Measurements from ENCODE around the gene ARHGAP8.

The ARHGAP8 gene

GRCh38 chr22:44807232-44807631, 54.9 kb downstream of the ARHGAP8 start:
- no peak for FAIRE-seq

GRCh38 chr22:44807915-44808690, 55.7 kb downstream of the ARHGAP8 start:
- FAIRE-seq = no peak

DNA sequence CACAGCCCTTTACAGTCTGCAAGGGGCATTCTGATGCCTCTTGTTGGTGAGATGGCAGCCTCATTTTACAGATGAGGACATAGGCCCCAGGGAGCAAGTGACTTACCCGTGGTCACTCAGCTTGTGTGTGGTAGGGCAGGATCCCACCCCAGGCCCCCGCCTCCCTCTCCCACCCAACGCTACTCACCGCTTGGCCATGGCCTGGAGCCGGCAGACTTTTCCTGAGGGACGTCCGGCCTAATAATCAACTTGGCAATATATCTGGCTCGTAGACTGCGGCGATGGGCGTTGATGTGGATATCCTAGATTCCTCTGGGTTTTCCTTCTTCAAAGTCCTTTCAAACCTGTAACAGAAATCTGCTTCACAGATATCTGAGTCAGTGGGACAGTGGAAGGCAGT, 57.1 kb downstream of the ARHGAP8 start:
- no peak for FAIRE-seq

GRCh38 chr22:44811141-44811540, 58.8 kb downstream of the ARHGAP8 start:
- no peak for FAIRE-seq

DNA sequence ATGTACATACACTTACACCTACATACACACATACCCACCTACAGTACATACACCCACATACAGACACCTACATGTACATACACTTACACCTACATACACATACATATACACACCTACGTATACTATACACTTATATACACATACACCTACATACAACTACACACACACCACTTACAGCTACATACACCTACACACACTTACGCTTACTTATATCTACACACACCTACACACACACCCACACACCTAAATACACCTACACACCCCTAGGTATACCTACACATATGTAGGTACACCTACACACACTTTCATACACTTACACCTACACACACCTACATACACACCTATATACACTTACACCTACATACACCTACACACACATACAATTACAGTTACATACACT, 61.0 kb downstream of the ARHGAP8 start:
- FAIRE-seq = no peak

DNA sequence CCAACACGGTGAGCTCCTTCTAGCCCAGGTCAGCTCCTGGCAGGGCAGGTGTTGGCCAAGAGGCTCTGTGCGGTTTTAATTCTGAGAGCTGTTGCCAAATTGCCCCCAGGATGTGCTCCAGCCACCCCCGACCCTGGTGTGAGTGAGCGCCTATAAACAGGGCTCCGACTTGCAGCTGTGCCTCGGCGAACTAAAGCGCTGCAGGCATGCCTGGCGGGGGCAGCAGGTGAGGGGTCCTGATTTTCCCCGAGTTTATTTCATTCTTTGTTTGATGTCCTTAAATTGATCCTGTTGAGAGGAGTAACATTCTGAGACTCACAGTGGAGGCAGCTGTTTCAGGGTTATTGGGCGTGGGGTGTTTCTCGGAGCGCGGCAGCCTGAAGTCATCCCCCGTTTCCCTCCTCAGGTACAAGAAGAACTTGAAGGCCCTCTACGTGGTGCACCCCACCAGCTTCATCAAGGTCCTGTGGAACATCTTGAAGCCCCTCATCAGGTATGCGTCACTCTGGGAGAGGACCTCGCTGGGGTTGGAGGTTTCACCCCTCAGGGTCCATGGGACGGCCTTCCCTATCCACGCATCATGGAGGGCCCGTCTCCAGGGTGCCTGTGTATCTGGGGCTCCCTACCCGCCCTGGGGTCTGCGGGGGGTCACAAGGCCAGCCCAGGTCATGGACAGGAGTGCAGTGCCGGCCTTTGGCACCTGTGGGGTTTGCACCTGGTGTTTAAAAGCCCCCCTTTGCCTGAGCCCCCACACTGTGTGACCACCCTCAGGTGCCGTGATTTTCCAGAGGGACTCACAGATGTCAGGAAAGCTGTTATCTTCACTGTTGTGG, 62.1 kb downstream of the ARHGAP8 start:
- no peak for FAIRE-seq

- FAIRE-seq = no peak
Observed at GRCh38 chr22:44815099-44816070, 63.0 kb downstream of the ARHGAP8 start.

GRCh38 chr22:44816141-44816540, 63.8 kb downstream of the ARHGAP8 start:
- FAIRE-seq = no peak

DNA sequence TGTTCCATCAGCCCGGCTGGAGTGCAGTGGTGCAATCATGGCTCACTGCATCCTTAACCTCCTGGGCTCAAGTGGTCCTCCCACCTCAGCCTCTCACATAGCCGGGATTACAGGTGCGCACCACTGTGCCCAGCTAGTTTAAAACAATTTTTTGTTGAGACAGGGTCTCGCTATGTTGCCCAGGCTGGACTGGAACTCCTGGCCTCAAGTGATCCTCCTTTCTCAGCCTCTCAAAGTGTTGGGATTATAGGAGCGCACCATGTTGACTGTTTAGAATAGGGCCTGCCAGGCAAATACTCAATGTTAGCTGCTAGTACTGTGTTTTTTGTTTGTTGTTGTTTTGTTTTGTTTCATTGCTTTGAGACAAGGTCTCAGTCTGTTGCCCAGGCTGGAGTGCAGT, 66.4 kb downstream of the ARHGAP8 start:
- no peak for FAIRE-seq

DNA sequence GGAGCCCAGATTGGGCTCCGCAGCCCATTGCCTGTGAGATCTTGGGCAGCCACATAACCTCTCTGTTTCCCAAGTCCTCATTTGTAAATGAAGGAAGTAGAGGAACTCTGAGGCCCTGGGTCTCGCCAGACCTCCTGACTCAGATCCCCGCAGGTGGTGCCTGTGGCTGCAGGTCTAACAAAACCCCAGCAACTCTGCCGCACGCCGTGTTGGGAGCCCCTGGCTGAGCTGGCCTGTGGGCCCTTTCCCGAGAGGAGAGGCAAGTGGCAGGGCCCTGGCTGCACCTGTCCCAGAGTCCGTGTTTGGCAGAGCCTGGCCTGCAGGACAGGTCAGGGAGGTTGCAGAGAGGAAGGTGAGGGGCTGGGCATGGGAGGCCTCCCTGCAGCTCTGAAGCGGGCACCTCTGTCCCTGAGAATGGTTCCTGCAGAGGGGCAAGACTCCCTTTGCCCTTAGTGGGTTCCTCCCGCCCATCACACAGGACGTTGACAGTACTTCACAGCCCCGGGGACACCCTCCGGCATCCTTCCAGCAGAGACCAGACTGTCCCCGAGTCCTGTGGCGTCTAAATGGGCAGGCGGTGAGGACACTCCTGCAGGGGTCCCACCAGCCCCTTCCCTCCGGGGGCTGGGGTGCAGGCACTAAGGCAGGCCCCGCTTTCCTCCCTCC, 67.7 kb downstream of the ARHGAP8 start:
- FAIRE-seq = no peak

DNA sequence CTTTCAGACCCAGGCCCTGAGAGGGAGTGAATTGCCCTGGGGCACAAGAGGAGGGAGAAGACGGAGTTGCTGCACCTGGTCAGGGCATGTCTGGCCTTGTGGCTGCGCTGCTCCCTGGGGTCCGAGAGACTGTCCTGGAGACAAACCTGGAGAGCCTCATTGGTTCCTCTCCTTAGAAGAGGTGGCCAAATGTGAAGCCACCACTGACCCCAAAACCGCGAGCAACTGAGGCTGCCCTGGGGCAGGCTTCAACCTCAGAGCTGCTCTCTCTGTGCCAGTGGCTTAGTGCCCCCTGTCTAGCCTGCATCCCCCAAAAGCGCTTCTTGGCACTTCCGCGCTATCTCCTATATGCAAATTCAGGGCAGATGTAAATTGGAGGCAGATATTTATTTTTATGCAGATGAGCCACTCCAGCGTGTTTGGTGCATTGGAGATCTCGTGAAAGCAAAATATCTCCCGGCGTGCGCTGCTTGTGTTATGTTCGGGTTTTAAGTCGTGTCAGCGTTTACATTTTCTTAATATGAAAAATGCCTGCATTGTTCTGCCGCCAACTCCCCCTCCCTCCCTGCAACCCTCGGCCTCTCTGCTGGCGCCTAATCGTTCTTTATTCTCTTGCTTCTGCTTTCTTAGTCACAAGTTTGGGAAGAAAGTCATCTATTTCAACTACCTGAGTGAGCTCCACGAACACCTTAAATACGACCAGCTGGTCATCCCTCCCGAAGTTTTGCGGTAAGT, 69.5 kb downstream of the ARHGAP8 start:
- no peak for FAIRE-seq

DNA sequence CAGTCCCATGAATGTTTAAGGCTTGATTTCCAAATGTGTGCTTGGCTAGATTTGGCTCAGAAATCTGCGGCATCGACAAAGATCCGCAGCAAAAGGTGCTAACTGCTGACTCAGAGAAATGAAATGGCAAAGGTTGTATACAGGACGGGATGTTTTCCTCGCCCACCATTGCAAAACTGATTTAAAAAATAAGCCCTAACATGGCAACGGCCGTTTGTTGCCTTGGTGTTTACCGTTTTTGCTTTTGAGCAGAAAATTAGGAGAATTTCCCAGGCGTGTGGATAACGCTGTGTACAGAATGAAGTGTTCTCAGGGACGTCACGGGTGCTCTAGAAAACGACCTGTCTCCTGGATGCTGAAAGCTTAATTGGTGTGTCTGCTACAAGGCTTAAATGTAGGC, 70.2 kb downstream of the ARHGAP8 start:
- no peak for FAIRE-seq

DNA sequence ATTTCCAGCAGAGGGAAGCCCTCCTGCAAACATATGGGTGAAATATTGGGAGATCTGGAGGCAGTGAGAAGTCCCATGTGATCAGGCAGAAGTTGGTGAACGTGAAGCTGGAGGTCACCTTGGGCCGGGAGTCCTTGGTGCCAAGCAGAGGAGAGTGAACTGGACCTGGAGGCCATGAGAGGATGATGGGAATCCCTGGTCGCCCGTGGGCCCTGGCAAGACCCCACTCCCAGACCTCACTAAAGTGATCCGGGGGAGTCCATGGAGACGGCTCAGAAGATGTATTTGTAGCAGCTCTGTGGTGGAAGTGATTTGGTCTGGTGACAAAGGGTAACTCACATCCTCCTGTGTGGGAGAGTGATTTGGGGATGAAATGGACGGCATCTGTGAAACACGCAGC, 71.0 kb downstream of the ARHGAP8 start:
- no peak for FAIRE-seq

DNA sequence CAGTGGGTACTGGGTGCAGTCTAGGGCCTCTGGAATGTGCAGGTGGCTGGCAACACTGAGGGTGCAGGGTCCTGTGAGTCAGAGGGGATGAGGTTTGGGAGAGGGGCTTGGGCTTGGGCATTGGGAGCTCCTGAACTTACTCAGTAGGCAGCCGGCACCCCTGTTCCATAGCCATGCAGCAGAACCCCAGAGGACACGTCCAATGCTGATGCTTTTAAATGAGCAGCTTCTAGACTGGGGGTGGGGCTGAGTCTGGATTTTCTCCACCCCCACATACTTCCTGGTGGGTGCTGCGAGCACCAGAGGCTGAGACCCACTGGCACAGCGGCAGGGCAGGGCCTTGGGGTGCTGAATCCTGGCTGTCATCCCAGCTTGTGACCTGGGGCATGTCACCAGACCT, 71.4 kb downstream of the ARHGAP8 start:
- no peak for FAIRE-seq

GRCh38 chr22:44824271-44824670, 71.9 kb downstream of the ARHGAP8 start:
- no peak for FAIRE-seq

DNA sequence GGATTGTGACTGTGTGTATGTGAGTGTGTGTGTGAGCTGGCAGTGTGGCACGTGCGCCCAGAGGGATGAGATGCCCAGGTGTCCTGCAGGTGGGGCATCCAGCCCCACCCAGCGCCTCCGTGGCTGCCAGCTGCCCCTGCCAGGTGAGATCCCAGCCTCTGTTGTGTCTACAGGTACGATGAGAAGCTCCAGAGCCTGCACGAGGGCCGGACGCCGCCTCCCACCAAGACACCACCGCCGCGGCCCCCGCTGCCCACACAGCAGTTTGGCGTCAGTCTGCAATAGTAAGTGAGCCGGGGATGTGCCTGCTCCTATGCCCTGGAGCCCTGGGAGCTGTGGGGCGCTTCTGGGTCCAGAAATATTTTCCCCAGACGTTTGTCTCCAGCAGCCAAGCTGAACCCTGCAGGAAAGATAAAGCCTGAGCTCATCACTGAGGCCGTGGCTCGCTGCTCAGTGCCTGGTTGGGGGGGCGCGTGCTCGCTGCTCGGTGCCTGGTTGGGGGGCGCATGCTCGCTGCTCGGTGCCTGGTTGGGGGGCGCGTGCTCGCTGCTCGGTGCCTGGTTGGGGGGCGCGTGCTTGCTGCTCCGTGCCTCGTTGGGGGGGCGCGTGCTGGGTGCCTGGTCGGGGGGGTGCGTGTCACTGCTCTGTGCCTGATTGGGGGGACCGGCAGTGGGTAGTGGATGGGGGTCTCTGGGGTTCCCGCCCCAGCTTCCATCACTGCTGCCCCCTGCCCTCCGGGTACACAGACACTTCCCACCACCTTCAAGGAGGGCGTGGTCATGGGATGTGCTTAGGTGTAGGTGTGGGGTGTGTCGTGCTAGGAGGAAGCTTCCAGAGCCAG, 73.2 kb downstream of the ARHGAP8 start:
- FAIRE-seq = no peak

GRCh38 chr22:44827666-44828190, 75.4 kb downstream of the ARHGAP8 start:
- FAIRE-seq = no peak

DNA sequence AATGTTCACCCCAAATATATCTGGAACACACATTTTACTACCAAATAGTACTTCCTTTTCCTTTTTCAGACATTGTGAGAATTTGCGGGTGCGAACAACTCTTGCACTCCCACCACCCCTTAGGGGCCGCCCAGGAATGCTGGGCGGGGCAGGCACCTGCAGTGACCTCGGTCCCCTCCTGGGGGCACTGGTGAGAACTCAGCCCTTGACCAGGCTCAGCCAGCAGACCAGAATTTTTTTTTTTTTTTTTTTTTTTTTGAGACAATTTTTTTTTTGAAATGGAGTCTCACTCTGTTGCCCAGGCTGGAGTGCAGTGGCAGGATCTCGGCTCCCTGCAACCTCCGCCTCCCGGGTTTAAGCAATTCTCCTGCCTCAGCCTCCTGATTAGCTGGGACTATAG, 75.8 kb downstream of the ARHGAP8 start:
- FAIRE-seq = no peak

GRCh38 chr22:44831885-44832284, 79.5 kb downstream of the ARHGAP8 start:
- FAIRE-seq = no peak

DNA sequence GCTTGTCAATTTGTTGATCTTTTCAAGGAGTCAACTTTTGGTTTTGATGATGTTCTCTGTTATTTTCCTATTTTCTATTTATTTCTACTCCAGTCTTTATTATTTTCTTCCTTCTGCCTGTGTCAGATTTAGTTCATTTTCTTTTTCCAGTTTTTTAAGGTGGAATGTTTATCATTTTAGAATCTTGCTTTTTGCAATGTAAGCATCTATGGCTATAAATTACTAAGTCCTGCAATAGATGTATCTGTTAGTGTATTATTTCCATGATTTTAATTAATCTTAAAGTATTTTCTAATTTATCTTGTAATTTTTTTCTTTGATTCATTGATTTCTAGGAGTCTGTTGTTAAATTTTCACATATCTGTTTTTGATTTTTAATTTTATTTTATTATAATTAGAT, 81.7 kb downstream of the ARHGAP8 start:
- peak; percentile 51 for FAIRE-seq

DNA sequence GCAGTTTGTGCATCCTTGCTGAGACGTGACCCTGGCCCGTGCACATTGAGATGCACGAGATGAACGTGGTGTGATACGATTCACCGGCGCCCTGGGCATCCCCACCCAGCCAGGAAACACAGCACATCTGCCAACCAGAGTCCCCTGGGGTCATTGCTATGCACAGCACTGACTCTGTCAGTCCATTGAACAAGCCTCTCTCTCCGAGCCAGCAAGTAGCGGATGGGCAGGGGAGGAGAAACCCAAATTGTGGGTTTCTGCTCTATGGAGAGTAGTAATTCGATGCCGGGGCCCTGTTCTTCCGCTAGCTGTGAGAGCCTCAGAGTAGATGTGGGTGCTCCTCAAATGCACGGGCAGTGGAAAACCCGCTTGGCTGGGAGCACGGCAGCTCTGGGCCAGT, 85.1 kb downstream of the ARHGAP8 start:
- FAIRE-seq = no peak
